ENCODE results near the gene RAD23A.

RAD23A gene

DNA sequence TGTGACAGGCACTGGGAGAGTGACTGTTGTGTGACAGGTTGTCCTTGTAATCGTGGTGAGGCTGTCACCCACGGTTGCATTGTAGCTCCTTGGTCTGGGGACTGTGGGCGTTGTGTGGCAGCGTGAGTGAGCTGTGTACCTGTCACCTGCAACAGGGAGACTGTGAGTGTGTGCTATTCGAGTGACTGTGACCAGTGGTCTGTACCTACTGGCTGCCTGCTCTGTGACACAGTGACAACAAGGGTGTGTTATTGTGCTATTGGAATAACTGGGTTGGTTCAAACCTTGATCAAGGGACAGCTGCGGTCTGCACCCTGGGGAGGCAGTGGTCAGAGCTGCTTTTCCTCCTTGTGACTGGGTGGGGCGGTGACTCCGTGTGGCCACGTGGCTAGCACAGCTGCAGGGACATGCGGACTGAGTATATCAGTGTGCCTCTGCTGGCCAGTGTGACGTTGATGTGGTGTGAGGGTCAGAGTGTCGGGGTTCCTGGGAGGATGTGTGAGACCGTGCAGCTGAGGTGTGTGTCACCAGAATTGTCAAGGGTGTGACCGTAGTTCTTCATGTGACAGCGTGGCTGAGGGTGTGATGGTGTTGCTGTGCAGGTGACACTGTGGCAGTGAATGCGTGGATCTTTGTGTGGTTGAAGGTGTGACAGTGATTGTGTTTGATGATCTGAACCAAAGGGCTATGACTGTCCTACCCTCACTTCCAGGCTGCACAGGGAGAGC is 39.6 kb downstream of the RAD23A start:
- no peak for DNase-seq

DNA sequence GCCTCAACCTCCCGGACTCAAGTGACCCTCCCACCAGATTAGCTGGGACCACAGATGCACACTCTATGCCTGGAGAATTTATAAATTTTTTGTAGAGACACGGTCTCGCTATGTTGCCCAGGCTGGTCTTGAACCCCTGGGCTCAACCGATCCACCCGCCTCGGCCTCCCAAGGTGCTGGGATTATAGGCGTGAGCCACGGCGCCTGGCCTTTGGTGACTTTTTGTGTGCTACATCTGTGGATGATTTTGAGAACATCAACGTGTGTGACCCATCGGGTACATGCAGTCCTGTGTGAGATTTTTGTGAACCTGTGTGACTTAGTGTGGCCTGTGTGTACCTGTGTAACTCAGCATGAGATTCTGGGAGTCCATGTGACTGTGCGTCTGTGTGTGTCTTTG is 41.1 kb downstream of the RAD23A start:
- DNase-seq: no peak

DNA sequence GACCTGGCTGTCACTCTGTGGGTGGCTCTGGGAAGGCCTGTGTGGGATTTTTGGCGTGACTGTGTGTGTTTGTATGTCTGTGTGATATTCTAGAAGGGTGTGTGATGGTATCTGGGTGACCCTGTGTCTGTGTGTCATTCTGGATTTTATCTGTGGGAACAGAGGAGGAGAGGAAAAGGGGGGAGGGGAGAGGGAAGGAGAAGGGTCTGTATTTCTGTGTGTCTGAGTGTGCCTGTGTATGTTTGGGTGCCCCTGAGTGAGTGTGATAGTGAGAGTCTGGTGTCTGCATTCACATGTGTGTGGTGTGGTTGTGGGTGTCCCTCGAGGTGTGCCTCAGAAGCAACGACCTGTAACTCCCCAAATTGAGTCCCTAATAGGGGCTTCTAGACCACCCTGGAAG is 41.5 kb downstream of the RAD23A start:
- DNase-seq: no peak

DNA sequence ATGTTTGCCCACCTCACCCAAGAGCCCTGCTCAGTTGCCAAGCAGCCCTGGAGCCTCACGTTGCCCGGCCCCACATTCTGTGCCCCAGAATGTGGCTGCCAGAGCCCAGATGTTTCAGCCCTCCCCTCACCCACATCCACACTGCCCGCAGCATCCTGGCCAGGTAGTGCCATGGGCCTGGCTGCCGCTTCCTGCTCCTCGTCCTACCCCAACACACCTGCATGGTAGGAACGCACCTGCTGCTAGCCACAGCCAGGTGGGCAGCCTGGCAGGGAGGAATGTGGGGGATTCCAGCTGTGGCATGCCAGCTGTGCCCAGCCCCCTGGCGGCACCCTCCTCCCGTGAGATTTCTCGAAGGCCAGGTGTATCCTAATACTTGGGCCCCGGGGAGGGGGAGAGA is 42.1 kb downstream of the RAD23A start:
- DNase-seq: no peak

DNA sequence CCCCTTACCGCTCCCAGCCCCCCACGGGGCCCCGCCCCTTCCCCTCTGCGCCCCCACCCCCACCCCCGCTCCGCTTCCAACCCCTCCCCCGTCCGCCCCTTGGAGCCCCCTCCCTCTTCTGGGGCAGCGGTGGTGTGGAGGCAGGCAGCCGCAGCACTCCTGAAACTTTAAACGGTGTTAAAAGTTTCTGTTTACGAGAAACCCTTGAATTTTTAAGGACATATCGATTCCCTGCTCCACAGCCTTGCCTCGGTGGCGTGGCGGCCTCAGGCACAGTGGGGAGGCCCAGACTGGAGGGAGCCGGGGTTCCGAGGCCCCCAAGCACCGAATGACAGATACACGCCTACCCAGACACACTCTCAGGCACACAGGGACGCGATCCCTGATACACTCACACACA is 44.8 kb downstream of the RAD23A start:
- no peak for DNase-seq

DNA sequence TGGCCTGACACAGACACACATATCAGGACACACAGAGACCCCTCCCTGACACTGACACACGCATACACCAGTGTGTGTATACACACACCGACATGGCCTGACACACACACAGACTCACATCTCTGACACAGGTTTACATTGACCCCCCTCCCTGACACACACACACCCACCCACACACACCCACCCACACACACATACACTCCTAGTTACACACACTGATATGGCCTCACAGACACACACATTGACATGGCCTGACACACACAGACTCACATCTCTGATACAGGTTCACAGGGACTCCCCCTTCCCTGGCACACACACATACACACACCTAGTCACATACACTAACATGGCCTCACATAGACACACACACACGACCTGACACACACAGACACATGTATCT is 45.2 kb downstream of the RAD23A start:
- no peak for DNase-seq

DNA sequence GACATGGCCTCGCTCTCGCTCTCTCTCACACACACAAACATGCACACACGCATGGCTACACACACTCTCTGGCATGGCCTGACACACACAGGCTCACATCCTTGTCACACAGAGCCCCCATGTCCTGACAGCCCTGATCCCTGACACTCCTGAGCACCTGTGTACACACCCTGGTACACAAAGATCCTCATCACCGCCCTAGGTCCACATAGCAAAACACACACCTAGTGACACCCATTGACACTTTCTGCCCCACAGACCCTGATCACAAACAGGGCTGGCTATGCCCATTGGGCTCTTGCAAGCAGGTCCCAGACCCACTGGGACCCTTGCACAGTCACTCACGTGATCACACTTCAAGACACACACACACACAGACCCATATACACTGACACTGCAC is 45.6 kb downstream of the RAD23A start:
- no peak for DNase-seq

DNA sequence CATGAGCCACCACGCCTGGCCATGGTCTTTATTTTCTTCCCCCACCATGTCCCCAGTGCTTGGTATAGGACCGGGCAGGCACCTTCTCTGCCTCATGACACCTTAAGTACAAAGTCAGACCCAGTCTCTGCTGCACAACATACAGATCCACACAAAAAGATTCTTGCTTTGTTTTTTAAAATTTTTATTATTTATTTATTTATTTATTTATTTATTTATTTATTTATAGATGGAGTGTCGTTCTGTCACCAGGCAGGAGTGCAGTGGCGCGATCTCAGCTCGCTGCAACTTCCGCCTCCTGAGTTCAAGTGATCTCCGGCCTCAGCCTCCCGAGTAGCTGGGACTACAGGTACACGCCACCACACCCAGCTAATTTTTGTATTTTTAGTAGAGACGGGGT is 47.1 kb downstream of the RAD23A start:
- DNase-seq: no peak

DNA sequence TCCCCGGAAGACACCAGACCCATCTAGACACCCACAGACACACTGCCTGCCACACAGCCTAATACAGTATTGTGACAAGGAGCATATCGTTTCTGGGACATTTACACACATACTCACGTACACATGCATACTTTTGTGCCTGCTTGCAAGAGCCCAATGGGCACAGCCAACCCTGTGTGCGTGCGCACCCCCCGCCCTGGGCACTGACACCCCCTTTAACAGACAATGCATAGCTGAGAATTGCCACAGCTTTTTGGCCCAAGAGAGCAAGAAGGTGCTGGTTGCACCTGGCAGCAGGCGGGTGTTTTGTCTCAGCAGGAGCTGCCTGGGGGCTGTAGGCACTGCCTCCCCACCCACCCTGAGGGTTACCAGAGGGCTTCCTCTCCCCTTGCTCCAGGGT is 47.9 kb downstream of the RAD23A start:
- no peak for DNase-seq

GRCh38 chr19:12994701-12995595 is 49.3 kb downstream of the RAD23A start, which contains the start of gene NFIX:
Gene NFIX (plus strand): TSS chr19:12995475. CDS start chr19:12995838, 363 bp downstream.
- DNase-seq: peak; percentile 66

- no peak for DNase-seq
Observed at GRCh38 chr19:12995596-12996405, 50.1 kb downstream of the RAD23A start.

- DNase-seq: no peak
Observed at GRCh38 chr19:12996406-12997094, 50.9 kb downstream of the RAD23A start.

DNA sequence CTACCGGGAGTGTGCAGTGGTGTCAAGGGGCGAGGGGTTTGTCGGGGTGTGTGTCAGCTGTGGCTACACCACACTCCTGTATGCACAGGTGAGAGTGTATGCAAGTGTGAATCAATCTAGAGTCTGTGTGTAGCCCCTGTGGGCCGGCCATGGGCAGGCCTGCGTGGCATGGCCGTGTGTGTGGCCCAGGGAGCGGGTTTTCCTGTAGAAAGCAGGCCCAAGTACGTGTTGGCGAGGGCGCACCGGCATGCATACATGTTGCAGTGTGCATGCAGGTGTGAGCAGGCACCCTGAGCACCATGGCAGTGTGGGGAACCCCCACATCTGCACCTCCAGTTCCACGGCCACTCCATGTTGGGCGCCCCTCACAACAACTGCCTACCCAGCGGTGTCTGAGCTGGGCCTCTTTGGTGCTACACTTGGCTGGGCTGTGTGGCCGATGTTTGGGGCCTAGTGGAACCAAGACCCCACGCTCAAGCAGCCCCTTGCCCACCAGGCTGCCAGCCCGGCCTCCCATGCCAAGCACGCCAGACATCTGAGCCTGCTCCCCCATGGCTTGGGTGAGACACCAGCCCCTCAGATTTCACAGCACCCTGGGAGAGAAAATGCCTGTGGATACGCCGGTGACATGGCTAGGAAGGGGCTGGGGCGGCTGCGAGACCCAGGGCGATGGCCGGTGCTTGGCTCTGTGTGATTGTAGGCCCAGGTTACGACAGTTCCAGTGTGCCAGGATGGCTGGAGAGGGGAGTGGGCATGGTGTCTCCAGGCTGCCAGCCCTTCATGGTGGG is 51.7 kb downstream of the RAD23A start:
- DNase-seq: no peak

GRCh38 chr19:12997967-12998940 is 52.6 kb downstream of the RAD23A start:
- DNase-seq: no peak

DNA sequence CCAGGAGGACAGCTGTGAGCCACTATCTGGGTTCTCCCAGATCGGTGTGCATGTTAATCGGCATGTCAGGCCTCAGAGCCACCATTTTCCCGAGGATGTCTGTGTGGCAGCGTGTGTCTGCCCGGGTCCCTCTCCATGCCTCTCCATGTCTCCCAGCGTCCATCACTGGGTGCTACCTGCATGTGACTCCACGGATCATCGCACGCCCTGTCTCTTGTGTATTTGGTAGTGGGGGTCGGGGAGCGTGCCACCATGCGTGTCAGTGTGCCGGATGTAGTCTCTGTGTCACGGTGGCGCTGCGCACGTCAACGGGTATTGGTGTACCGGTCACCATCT is 55.5 kb downstream of the RAD23A start:
- DNase-seq: no peak

- DNase-seq: no peak
Observed at GRCh38 chr19:13001502-13002165, 56.0 kb downstream of the RAD23A start.

DNA sequence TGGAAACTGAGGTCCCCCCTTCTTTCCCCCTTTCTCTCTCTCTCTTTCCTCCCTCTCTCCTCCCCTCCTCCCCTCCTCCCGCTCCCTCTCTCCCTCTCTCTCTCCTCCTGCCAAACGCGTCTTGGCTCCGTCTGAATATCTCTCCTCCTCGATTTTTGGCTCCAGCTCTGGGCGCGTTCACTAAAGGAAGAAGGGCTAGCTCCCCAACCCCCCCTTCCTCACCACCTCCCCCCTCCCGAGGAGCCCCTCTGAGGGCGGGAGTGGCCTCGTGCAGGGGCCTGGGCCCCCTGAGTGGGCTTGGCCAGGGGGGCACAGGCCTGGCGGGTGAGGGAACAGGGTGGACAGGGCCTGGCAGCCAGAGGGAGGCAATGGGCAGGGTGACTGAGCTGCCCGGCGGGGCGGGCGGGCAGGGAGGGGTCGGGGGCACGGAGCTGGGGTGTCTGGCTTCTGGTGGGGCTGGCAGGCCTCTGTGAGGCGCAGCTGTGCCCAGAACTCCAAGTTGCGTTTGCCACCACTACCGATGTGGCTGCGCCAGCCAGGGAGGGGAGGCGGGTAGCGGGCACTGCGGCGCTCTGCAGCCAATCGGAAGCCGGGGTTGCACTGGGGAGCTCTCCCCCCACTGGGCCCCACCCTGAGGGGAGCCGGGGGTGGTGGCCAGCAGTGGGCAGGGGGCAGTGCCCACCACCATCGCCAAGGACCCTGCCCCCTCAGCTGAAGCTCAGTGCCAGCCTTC is 56.7 kb downstream of the RAD23A start:
- DNase-seq: no peak

DNA sequence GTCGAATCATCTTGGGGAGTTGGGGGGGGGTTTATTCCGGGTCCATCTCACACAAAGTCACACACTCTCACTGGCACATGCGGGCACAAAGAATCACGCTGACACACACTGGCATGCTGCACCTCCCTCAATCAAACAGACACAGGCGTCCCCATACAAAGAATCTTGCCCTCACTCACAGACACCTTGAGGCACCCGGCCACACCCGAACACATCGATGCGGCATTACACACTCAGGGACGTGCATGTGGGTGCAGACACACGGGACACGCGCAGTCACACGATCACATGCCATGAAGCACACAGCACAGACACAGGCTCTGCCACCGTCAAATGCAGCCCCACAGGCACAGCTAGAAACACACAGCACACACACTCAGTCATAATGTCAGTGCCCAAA is 57.4 kb downstream of the RAD23A start:
- DNase-seq: no peak
